C4-2B (cell line): Measurements from ENCODE around the gene IKZF1.

Experiments used
- CTCF ChIP-seq: fragments of 450-650 bp; conservative IDR thresholded peaks from 2 replicates; pipeline ENCODE4 v1.5.1; 2017; ENCODE audit warnings: mild to moderate bottlenecking
- ZFX ChIP-seq: fragments of 450-650 bp; IDR thresholded peaks from 2 replicates; pipeline ENCODE4 v1.6.1; 2017

GRCh38 chr7:50389961-50390360, 85.4 kb downstream of the IKZF1 start:
- TF ChIP-seq CTCF: no peak
- no peak for TF ChIP-seq ZFX
